ENCODE measurements around the gene ATP8A2.

Gene ATP8A2

GRCh38 chr13:26011208-26011573 is 639.4 kb downstream of the ATP8A2 start:
- peaks cover 23% of the 10 kb centered on the region for H3K4me1 Mint-ChIP-seq
- no peaks in the 10 kb centered on the region for H3K9me3 Mint-ChIP-seq
- H3K27ac Mint-ChIP-seq, result no peak overlapping the region
- H3K4me3 Mint-ChIP-seq, result no peak overlapping the region
- no peaks in the 10 kb centered on the region for H3K27me3 Mint-ChIP-seq
- H3K36me3 Mint-ChIP-seq, result no peaks in the 10 kb centered on the region

GRCh38 chr13:26011996-26012821 is 640.4 kb downstream of the ATP8A2 start:
- Mint-ChIP-seq H3K27me3 (no peaks in the 10 kb centered on the region), H3K4me1 (peaks cover 33% of the 10 kb centered on the region), H3K9me3 (no peaks in the 10 kb centered on the region), H3K4me3 (peak overlapping the region; percentile 79), H3K36me3 (no peaks in the 10 kb centered on the region), H3K27ac (peak overlapping the region; percentile 68)

- Mint-ChIP-seq H3K36me3 (no peaks in the 10 kb centered on the region), H3K27me3 (no peaks in the 10 kb centered on the region), H3K27ac (no peak overlapping the region), H3K9me3 (no peaks in the 10 kb centered on the region), H3K4me3 (peak overlapping the region; percentile 79), H3K4me1 (peaks cover 33% of the 10 kb centered on the region)
Measured at GRCh38 chr13:26012995-26013394, 641.2 kb downstream of the ATP8A2 start.

- H3K4me3 Mint-ChIP-seq, result no peak overlapping the region
- no peak overlapping the region for H3K27ac Mint-ChIP-seq
- peaks cover 36% of the 10 kb centered on the region for H3K4me1 Mint-ChIP-seq
- no peaks in the 10 kb centered on the region for H3K9me3 Mint-ChIP-seq
- no peaks in the 10 kb centered on the region for H3K27me3 Mint-ChIP-seq
- peaks cover 6% of the 10 kb centered on the region for H3K36me3 Mint-ChIP-seq
Measured at GRCh38 chr13:26015271-26016125, 643.7 kb downstream of the ATP8A2 start.

GRCh38 chr13:26016189-26016588 is 644.4 kb downstream of the ATP8A2 start:
- Mint-ChIP-seq H3K36me3 (peaks cover 12% of the 10 kb centered on the region), H3K27ac (no peak overlapping the region), H3K4me3 (no peak overlapping the region), H3K9me3 (no peaks in the 10 kb centered on the region), H3K4me1 (peaks cover 36% of the 10 kb centered on the region), H3K27me3 (no peaks in the 10 kb centered on the region)

- peaks cover 13% of the 10 kb centered on the region for H3K36me3 Mint-ChIP-seq
- peaks cover 36% of the 10 kb centered on the region for H3K4me1 Mint-ChIP-seq
- no peak overlapping the region for H3K27ac Mint-ChIP-seq
- H3K27me3 Mint-ChIP-seq, result no peaks in the 10 kb centered on the region
- no peak overlapping the region for H3K4me3 Mint-ChIP-seq
- H3K9me3 Mint-ChIP-seq, result no peaks in the 10 kb centered on the region
Measured at GRCh38 chr13:26017196-26017921, 645.6 kb downstream of the ATP8A2 start.

- no peaks in the 10 kb centered on the region for H3K9me3 Mint-ChIP-seq
- H3K4me1 Mint-ChIP-seq, result peaks cover 30% of the 10 kb centered on the region
- no peak overlapping the region for H3K4me3 Mint-ChIP-seq
- H3K36me3 Mint-ChIP-seq, result peaks cover 13% of the 10 kb centered on the region
- peak overlapping the region; percentile 33 for H3K27ac Mint-ChIP-seq
- no peaks in the 10 kb centered on the region for H3K27me3 Mint-ChIP-seq
Measured at GRCh38 chr13:26017932-26018665, 646.3 kb downstream of the ATP8A2 start.

- Mint-ChIP-seq H3K4me1 (peaks cover 27% of the 10 kb centered on the region), H3K9me3 (no peaks in the 10 kb centered on the region), H3K27me3 (no peaks in the 10 kb centered on the region), H3K36me3 (peaks cover 13% of the 10 kb centered on the region), H3K27ac (no peak overlapping the region), H3K4me3 (no peak overlapping the region)
Measured at GRCh38 chr13:26019251-26019650, 647.5 kb downstream of the ATP8A2 start.

GRCh38 chr13:26019881-26020870 is 648.4 kb downstream of the ATP8A2 start:
- Mint-ChIP-seq H3K27ac (no peak overlapping the region), H3K27me3 (no peaks in the 10 kb centered on the region), H3K36me3 (peaks cover 13% of the 10 kb centered on the region), H3K4me1 (peaks cover 27% of the 10 kb centered on the region), H3K9me3 (no peaks in the 10 kb centered on the region), H3K4me3 (no peak overlapping the region)

GRCh38 chr13:26020891-26021290 is 649.1 kb downstream of the ATP8A2 start:
- Mint-ChIP-seq H3K27me3 (no peaks in the 10 kb centered on the region), H3K9me3 (no peaks in the 10 kb centered on the region), H3K4me1 (peaks cover 26% of the 10 kb centered on the region), H3K27ac (no peak overlapping the region), H3K4me3 (no peak overlapping the region), H3K36me3 (peaks cover 13% of the 10 kb centered on the region)

- peaks cover 13% of the 10 kb centered on the region for H3K36me3 Mint-ChIP-seq
- H3K4me1 Mint-ChIP-seq, result peaks cover 20% of the 10 kb centered on the region
- no peaks in the 10 kb centered on the region for H3K27me3 Mint-ChIP-seq
- H3K9me3 Mint-ChIP-seq, result no peaks in the 10 kb centered on the region
- H3K4me3 Mint-ChIP-seq, result no peak overlapping the region
- H3K27ac Mint-ChIP-seq, result no peak overlapping the region
Measured at GRCh38 chr13:26021516-26021915, 649.7 kb downstream of the ATP8A2 start.

- Mint-ChIP-seq H3K4me3 (no peak overlapping the region), H3K27ac (no peak overlapping the region), H3K36me3 (peaks cover 13% of the 10 kb centered on the region), H3K27me3 (no peaks in the 10 kb centered on the region), H3K9me3 (no peaks in the 10 kb centered on the region), H3K4me1 (peaks cover 16% of the 10 kb centered on the region)
Measured at GRCh38 chr13:26021956-26022355, 650.2 kb downstream of the ATP8A2 start.

- Mint-ChIP-seq H3K4me1 (peaks cover 8% of the 10 kb centered on the region), H3K27ac (no peak overlapping the region), H3K36me3 (peaks cover 13% of the 10 kb centered on the region), H3K27me3 (no peaks in the 10 kb centered on the region), H3K4me3 (no peak overlapping the region), H3K9me3 (no peaks in the 10 kb centered on the region)
Measured at GRCh38 chr13:26022538-26023292, 650.9 kb downstream of the ATP8A2 start.
